A673 (cell line): Measurements from ENCODE around the gene DGKQ. TPM values are rescaled to one million over a fixed set of nuclear protein-coding genes. Genes with fewer than 3 reads are reported as not detected.
"Not testable (repeated sequence)": the region's sequence is repeated elsewhere in the genome, so short reads cannot be mapped to it uniquely, and the experiment has no call there.

ENCODE experiments used
- BruUV-seq: library from RNA; stranded (reverse); fragments of 400-500 nt; replicated peaks from 2 replicates; lab custom pipeline; 2021; lab: Mats Ljungman, UMichigan
- CTCF ChIA-PET: fragments of 300-600 bp; sonication (Branson Sonifier 250); formaldehyde crosslinking; loops from one replicate; lab custom pipeline; 2022; ENCODE audit warnings: antibody characterized with exemption; lab: Charles Lee
- POLR2A ChIA-PET: fragments of 300-600 bp; sonication (Branson Sonifier 250); formaldehyde crosslinking; loops from one replicate; lab custom pipeline; 2022; ENCODE audit warnings: antibody characterized with exemption; ENCODE audit not compliant: low non-redundant PET; lab: Charles Lee
- DNase-seq: peaks from one replicate; pipeline ENCODE4 v3.0.0-alpha.2; 2015; ENCODE audit warnings: low spot score
- H3K27ac ChIP-seq: fragments of 200-600 bp; sonication (generic); 2 replicates; pipeline ENCODE4 v1.5.1; 2016; ENCODE audit warnings: mixed run types, low read depth, mild to moderate bottlenecking, mixed read lengths, antibody characterized with exemption, low read length; ENCODE audit not compliant: poor library complexity, severe bottlenecking
- H3K27me3 ChIP-seq: fragments of 200-600 bp; sonication (generic); replicated peaks from 2 replicates; pipeline ENCODE4 v1.6.1; 2017; ENCODE audit warnings: mixed run types, low read depth, mild to moderate bottlenecking, mixed read lengths, antibody characterized with exemption, low read length; ENCODE audit not compliant: insufficient read depth, poor library complexity
- H3K36me3 ChIP-seq: fragments of 200-600 bp; sonication (generic); 2 replicates; pipeline ENCODE4 v1.6.1; 2016; ENCODE audit warnings: mixed run types, mild to moderate bottlenecking, mixed read lengths, antibody characterized with exemption, low read length; ENCODE audit not compliant: insufficient read depth, poor library complexity, severe bottlenecking
- H3K4me1 ChIP-seq: fragments of 200-600 bp; sonication (generic); 2 replicates; pipeline ENCODE4 v1.6.1; 2017; ENCODE audit warnings: mixed run types, mild to moderate bottlenecking, mixed read lengths, antibody characterized with exemption, low read length; ENCODE audit not compliant: insufficient read depth, poor library complexity, severe bottlenecking
- H3K4me3 ChIP-seq: fragments of 200-600 bp; sonication (generic); 2 replicates; pipeline ENCODE4 v1.5.1; 2016; ENCODE audit warnings: low read depth, mixed run types, mild to moderate bottlenecking, mixed read lengths, low read length; ENCODE audit not compliant: poor library complexity, severe bottlenecking
- H3K9me3 ChIP-seq: fragments of 200-600 bp; sonication (generic); 2 replicates; pipeline ENCODE4 v1.6.1; 2016; ENCODE audit warnings: mixed run types, low read depth, mild to moderate bottlenecking, mixed read lengths, antibody characterized with exemption, low read length; ENCODE audit not compliant: poor library complexity, severe bottlenecking
- CTCF ChIP-seq: fragments of 300-800, 200-600 bp; sonication (generic); conservative IDR thresholded peaks from 2 replicates; pipeline ENCODE4 v1.5.1; 2017; ENCODE audit warnings: low read depth, mild to moderate bottlenecking, antibody characterized with exemption, low read length, moderate library complexity, mixed read lengths
- EZH2 ChIP-seq: fragments of 200-600 bp; sonication (generic); IDR thresholded peaks from 2 replicates; pipeline ENCODE4 v1.6.1; 2017; ENCODE audit warnings: borderline replicate concordance, low read depth, mild to moderate bottlenecking, mixed read lengths, antibody characterized with exemption, low read length; ENCODE audit not compliant: poor library complexity, severe bottlenecking
- intact Hi-C: fragments of 100-400 bp; cut with micrococcal nuclease; formaldehyde crosslinking; loops from one replicate; pipeline ENCODE4 v1.10.0; 2022; ENCODE audit not compliant: unreplicated experiment
- total RNA-seq: library from RNA; stranded (reverse); gene quantifications from 2 replicates; pipeline ENCODE4 v1.2.3, GENCODE V29; 2021

The DGKQ gene
- total RNA-seq, 1 experiment from 2014 or later = 8.8 TPM

- no peaks in the 10 kb centered on the region for H3K27me3 ChIP-seq
- BruUV-seq = no TSS peak
- peak overlapping the region; percentile 89 for H3K27ac ChIP-seq
- ChIA-PET CTCF (no interaction called here), POLR2A (no interaction called here)
- no peak for TF ChIP-seq EZH2
- no peak for TF ChIP-seq CTCF
- intact Hi-C loops = no loop called here
- no peaks in the 10 kb centered on the region for H3K36me3 ChIP-seq
- no peak for DNase-seq
- H3K4me1 ChIP-seq = peaks cover 15% of the 10 kb centered on the region
- no peaks in the 10 kb centered on the region for H3K9me3 ChIP-seq
- peak overlapping the region; percentile 84 for H3K4me3 ChIP-seq
These were observed 43.3 kb downstream of the DGKQ start for GRCh38 chr4:930028-930551.

GRCh38 chr4:929096-929765 is 44.1 kb downstream of the DGKQ start:
- intact Hi-C loops = loop anchor here (5.0 kb wide), 1 partner anchor 97 kb away; no protein-coding TSS in a partner anchor
- Histone ChIP-seq H3K27me3 (no peaks in the 10 kb centered on the region), H3K9me3 (no peaks in the 10 kb centered on the region), H3K4me1 (peaks cover 19% of the 10 kb centered on the region), H3K4me3 (no peak overlapping the region), H3K27ac (no peak overlapping the region), H3K36me3 (no peaks in the 10 kb centered on the region)
- no TSS peak for BruUV-seq
- DNase-seq = no peak
- no peak for TF ChIP-seq EZH2
- no peak for TF ChIP-seq CTCF
- ChIA-PET CTCF (no interaction called here), POLR2A (no interaction called here)

- CTCF ChIA-PET, H3K27ac ChIP-seq, BruUV-seq, H3K27me3 ChIP-seq, H3K4me3 ChIP-seq, H3K36me3 ChIP-seq, H3K9me3 ChIP-seq, DNase-seq, POLR2A ChIA-PET: not testable (repeated sequence)
- H3K4me1 ChIP-seq = peaks cover 19% of the 10 kb centered on the region
- intact Hi-C loops = loop anchor here (5.0 kb wide), 1 partner anchor 95 kb away; no protein-coding TSS in a partner anchor
These were observed 45.8 kb downstream of the DGKQ start for GRCh38 chr4:927566-927965.
